Calu3 (cell line): ENCODE data around the gene NELL1. TPM values are rescaled to one million over a fixed set of nuclear protein-coding genes. Genes with fewer than 3 reads are reported as not detected.

Experiments used
- BruUV-seq: library from RNA; stranded (reverse); fragments of 400-500 nt; replicated peaks from 2 replicates; lab custom pipeline; 2021; lab: Mats Ljungman, UMichigan
- CTCF ChIA-PET: fragments of 300-600 bp; sonication (Branson Sonifier 250); formaldehyde crosslinking; loops from one replicate; lab custom pipeline; 2022; ENCODE audit warnings: antibody characterized with exemption; lab: Charles Lee
- DNase-seq: peaks from one replicate; pipeline ENCODE4 v3.0.0; 2022
- H3K27ac Mint-ChIP-seq: one replicate; pipeline ENCODE4 v1.8.0; 2022; ENCODE audit warnings: mixed read lengths; ENCODE audit not compliant: unreplicated experiment
- H3K27me3 Mint-ChIP-seq: one replicate; pipeline ENCODE4 v1.8.0; 2022; ENCODE audit warnings: mixed read lengths; ENCODE audit not compliant: unreplicated experiment
- H3K36me3 Mint-ChIP-seq: one replicate; pipeline ENCODE4 v1.8.0; 2022; ENCODE audit warnings: mild to moderate bottlenecking, moderate library complexity, mixed read lengths; ENCODE audit not compliant: insufficient read depth, unreplicated experiment
- H3K4me1 Mint-ChIP-seq: one replicate; pipeline ENCODE4 v1.8.0; 2022; ENCODE audit warnings: mild to moderate bottlenecking, low read depth, mixed read lengths; ENCODE audit not compliant: unreplicated experiment
- H3K4me3 Mint-ChIP-seq: one replicate; pipeline ENCODE4 v1.8.0; 2022; ENCODE audit warnings: mild to moderate bottlenecking, low read depth, moderate library complexity, mixed read lengths; ENCODE audit not compliant: unreplicated experiment
- H3K9me3 Mint-ChIP-seq: one replicate; pipeline ENCODE4 v1.8.0; 2022; ENCODE audit warnings: low read depth, mixed read lengths; ENCODE audit not compliant: unreplicated experiment
- CTCF ChIP-seq: fragments of 200-600 bp; IDR thresholded peaks from one replicate; pipeline ENCODE4 v1.8.0; 2022; ENCODE audit warnings: antibody characterized with exemption; ENCODE audit not compliant: unreplicated experiment
- intact Hi-C: fragments of 100-400 bp; cut with micrococcal nuclease; formaldehyde crosslinking; loops from one replicate; pipeline ENCODE4 v1.10.0; 2022; ENCODE audit not compliant: unreplicated experiment
- total RNA-seq: library from RNA; stranded (reverse); gene quantifications from 2 replicates; pipeline ENCODE4 v1.2.3, GENCODE V29; 2022

NELL1 gene
- total RNA-seq, 1 experiment from 2014 or later = not detected

GRCh38 chr11:21105196-21105917 is 436.0 kb downstream of the NELL1 start:
- Mint-ChIP-seq H3K4me3 (no peak overlapping the region), H3K27ac (no peak overlapping the region), H3K36me3 (no peaks in the 10 kb centered on the region), H3K4me1 (no peaks in the 10 kb centered on the region), H3K27me3 (no peaks in the 10 kb centered on the region), H3K9me3 (peaks cover 6% of the 10 kb centered on the region)
- CTCF ChIA-PET = no interaction called here
- no peak for DNase-seq
- no TSS peak for BruUV-seq
- no peak for TF ChIP-seq CTCF
- intact Hi-C loops = no loop called here

- Mint-ChIP-seq H3K27ac (no peak overlapping the region), H3K9me3 (peaks cover 15% of the 10 kb centered on the region), H3K36me3 (no peaks in the 10 kb centered on the region), H3K4me1 (no peaks in the 10 kb centered on the region), H3K4me3 (no peak overlapping the region), H3K27me3 (no peaks in the 10 kb centered on the region)
- intact Hi-C loops = no loop called here
- no peak for DNase-seq
- CTCF ChIA-PET = no interaction called here
- no TSS peak for BruUV-seq
- TF ChIP-seq CTCF = no peak
These were observed 440.0 kb downstream of the NELL1 start for GRCh38 chr11:21109341-21109740.

- peaks cover 14% of the 10 kb centered on the region for H3K9me3 Mint-ChIP-seq
- DNase-seq = no peak
- no peaks in the 10 kb centered on the region for H3K36me3 Mint-ChIP-seq
These were observed 441.0 kb downstream of the NELL1 start for GRCh38 chr11:21110415-21110814.

GRCh38 chr11:21113876-21114275 is 444.5 kb downstream of the NELL1 start:
- H3K4me3 Mint-ChIP-seq = no peak overlapping the region

More at GRCh38 chr11:21110415-21110814, 441.0 kb downstream of the NELL1 start:
- H3K4me3 Mint-ChIP-seq = no peak overlapping the region
- H3K27me3 Mint-ChIP-seq = no peaks in the 10 kb centered on the region
- TF ChIP-seq CTCF = no peak
- no TSS peak for BruUV-seq
- H3K27ac Mint-ChIP-seq = no peak overlapping the region
- no peaks in the 10 kb centered on the region for H3K4me1 Mint-ChIP-seq
- CTCF ChIA-PET = interaction anchor here (0.5 to 0.6 kb wide), 2 partner anchors 456 to 949 kb away, joined by 3 read pairs; no protein-coding TSS in a partner anchor
- intact Hi-C loops = no loop called here

More at GRCh38 chr11:21113876-21114275, 444.5 kb downstream of the NELL1 start:
- intact Hi-C loops = no loop called here
- CTCF ChIA-PET = no interaction called here
- no peaks in the 10 kb centered on the region for H3K36me3 Mint-ChIP-seq
- no TSS peak for BruUV-seq
- peaks cover 22% of the 10 kb centered on the region for H3K9me3 Mint-ChIP-seq
- H3K27ac Mint-ChIP-seq = no peak overlapping the region
- no peak for TF ChIP-seq CTCF
- H3K4me1 Mint-ChIP-seq = no peaks in the 10 kb centered on the region
- no peak for DNase-seq
- H3K27me3 Mint-ChIP-seq = no peaks in the 10 kb centered on the region
